Measurements from ENCODE around the gene DAGLB.

- TF ChIP-seq CTCF (IDR thresholded peaks at IDR 0.05; ENCODE audit: low read length) (no peak), EZH2 (optimal IDR thresholded peaks at IDR 0.05; ENCODE audit: low read depth, low read length) (no peak), EZH2phosphoT487 (IDR thresholded peaks at IDR 0.05; ENCODE audit: low read length) (no peak)
These were observed 16.8 kb downstream of the DAGLB start for GRCh38 chr7:6430974-6431373.
